COLO668 (cell line): Measurements from ENCODE around the gene PARVA.

ENCODE experiments used
- DNase-seq: peaks from one replicate; lab custom pipeline; 2025; ENCODE audit not compliant: unreplicated experiment; lab: John Stamatoyannopoulos, UW

The PARVA gene

GRCh38 chr11:12456651-12457579 lies 79.5 kb downstream of the PARVA start:
- DNase-seq = no peak

- no peak for DNase-seq
These were observed 80.7 kb downstream of the PARVA start for GRCh38 chr11:12458042-12458441.

GRCh38 chr11:12459374-12459773 lies 82.0 kb downstream of the PARVA start:
- DNase-seq = no peak

GRCh38 chr11:12459865-12460444 lies 82.6 kb downstream of the PARVA start:
- DNase-seq = no peak

GRCh38 chr11:12460466-12460865 lies 83.1 kb downstream of the PARVA start:
- DNase-seq = no peak

- peak; percentile 68 for DNase-seq
These were observed 84.1 kb downstream of the PARVA start for GRCh38 chr11:12461516-12461915.

- DNase-seq = no peak
These were observed 86.9 kb downstream of the PARVA start for GRCh38 chr11:12464303-12464702.

GRCh38 chr11:12465332-12465731 lies 88.0 kb downstream of the PARVA start:
- DNase-seq = no peak

GRCh38 chr11:12467610-12468009 lies 90.2 kb downstream of the PARVA start:
- DNase-seq = no peak

- DNase-seq = no peak
These were observed 92.1 kb downstream of the PARVA start for GRCh38 chr11:12469451-12469850.

- DNase-seq = no peak
These were observed 92.9 kb downstream of the PARVA start for GRCh38 chr11:12470236-12470635.

- no peak for DNase-seq
These were observed 95.1 kb downstream of the PARVA start for GRCh38 chr11:12472401-12473005.

GRCh38 chr11:12473381-12473780 lies 96.0 kb downstream of the PARVA start:
- no peak for DNase-seq

- DNase-seq = no peak
These were observed 97.5 kb downstream of the PARVA start for GRCh38 chr11:12474871-12475270.

GRCh38 chr11:12478743-12479142 lies 101.4 kb downstream of the PARVA start:
- no peak for DNase-seq

- DNase-seq = no peak
These were observed 103.0 kb downstream of the PARVA start for GRCh38 chr11:12480401-12480800.

GRCh38 chr11:12482839-12483238 lies 105.5 kb downstream of the PARVA start:
- DNase-seq = no peak

GRCh38 chr11:12483604-12484003 lies 106.2 kb downstream of the PARVA start:
- DNase-seq = no peak

GRCh38 chr11:12485328-12485727 lies 108.0 kb downstream of the PARVA start:
- no peak for DNase-seq

GRCh38 chr11:12489246-12489772 lies 111.9 kb downstream of the PARVA start:
- DNase-seq = no peak

- DNase-seq = no peak
These were observed 117.3 kb downstream of the PARVA start for GRCh38 chr11:12494699-12495098.
